SK-N-SH treated with all-trans-retinoic acid at 6 μM for 48 hours (cell line): ENCODE measurements around the gene DBI.

ENCODE experiments used
- ATAC-seq: fragments of 200-7000 bp; cut with Tn5 transposase; 3 replicates; pipeline ENCODE4 v1.9.1; 2020; ENCODE audit warnings: mild to moderate bottlenecking, moderate library complexity
- ARNTL ChIP-seq: fragments of 450-650 bp; formaldehyde crosslinking; IDR thresholded peaks from 2 replicates; pipeline ENCODE4 v1.5.0; 2020; ENCODE audit warnings: low read depth, mild to moderate bottlenecking, moderate library complexity, borderline replicate concordance
- CSDC2 ChIP-seq: fragments of 250-450 bp; sonication (Bioruptor Pico); IDR thresholded peaks from 2 replicates; pipeline ENCODE4 v1.5.0; 2020; ENCODE audit warnings: mild to moderate bottlenecking, moderate library complexity
- ESRRG ChIP-seq: fragments of 250-450 bp; sonication (Bioruptor Pico); IDR thresholded peaks from 2 replicates; pipeline ENCODE4 v1.6.1; 2021; ENCODE audit warnings: mild to moderate bottlenecking
- GLIS3 ChIP-seq: fragments of 250-450 bp; sonication (Bioruptor Pico); IDR thresholded peaks from 2 replicates; pipeline ENCODE4 v1.5.0; 2020; ENCODE audit warnings: mild to moderate bottlenecking, moderate library complexity
- ISL1 ChIP-seq: fragments of 250-450 bp; sonication (Bioruptor Pico); IDR thresholded peaks from 2 replicates; pipeline ENCODE4 v2.1.2; 2022; ENCODE audit warnings: mild to moderate bottlenecking, moderate library complexity
- OSR1 ChIP-seq: fragments of 250-450 bp; sonication (Bioruptor Pico); IDR thresholded peaks from 2 replicates; pipeline ENCODE4 v1.8.0; 2022; ENCODE audit warnings: moderate library complexity, mild to moderate bottlenecking, inconsistent platforms
- PPARA ChIP-seq: fragments of 250-450 bp; sonication (Bioruptor Pico); IDR thresholded peaks from 2 replicates; pipeline ENCODE4 v1.5.0; 2020; ENCODE audit warnings: mild to moderate bottlenecking, borderline replicate concordance
- RARB ChIP-seq: fragments of 250-450 bp; sonication (Bioruptor Pico); IDR thresholded peaks from 2 replicates; pipeline ENCODE4 v1.8.0; 2021; ENCODE audit warnings: mild to moderate bottlenecking, moderate library complexity
- SNAI2 ChIP-seq: fragments of 250-450 bp; sonication (Bioruptor Pico); IDR thresholded peaks from 2 replicates; pipeline ENCODE4 v1.5.0; 2020; ENCODE audit warnings: mild to moderate bottlenecking, moderate library complexity
- TCF4 ChIP-seq: fragments of 250-450 bp; sonication (Bioruptor Pico); IDR thresholded peaks from 2 replicates; pipeline ENCODE4 v1.8.0; 2021; ENCODE audit warnings: mild to moderate bottlenecking, moderate library complexity, borderline replicate concordance
- TOX ChIP-seq: fragments of 250-450 bp; sonication (Bioruptor Pico); IDR thresholded peaks from 2 replicates; pipeline ENCODE4 v1.8.0; 2021; ENCODE audit warnings: mild to moderate bottlenecking, moderate library complexity, borderline replicate concordance
- ZFP3 ChIP-seq: fragments of 250-450 bp; sonication (Bioruptor Pico); IDR thresholded peaks from 2 replicates; pipeline ENCODE4 v1.5.0; 2020; ENCODE audit warnings: mild to moderate bottlenecking, moderate library complexity
- ZFP30 ChIP-seq: fragments of 450-650 bp; formaldehyde crosslinking; IDR thresholded peaks from 2 replicates; pipeline ENCODE4 v1.5.0; 2022; ENCODE audit warnings: mild to moderate bottlenecking, moderate library complexity
- ZNF565 ChIP-seq: fragments of 450-650 bp; formaldehyde crosslinking; conservative IDR thresholded peaks from 2 replicates; pipeline ENCODE4 v1.5.0; 2020; ENCODE audit warnings: low read depth, mild to moderate bottlenecking, moderate library complexity
- ZNF70 ChIP-seq: fragments of 450-650 bp; formaldehyde crosslinking; IDR thresholded peaks from 2 replicates; pipeline ENCODE4 v1.5.0; 2020; ENCODE audit warnings: mild to moderate bottlenecking, moderate library complexity
- TF ChIP-seq, protein P1 (sequence below): fragments of 250-450 bp; sonication (Bioruptor Pico); IDR thresholded peaks from 2 replicates; pipeline ENCODE4 v1.5.1; 2020; ENCODE audit warnings: low read depth, mild to moderate bottlenecking, moderate library complexity
- TF ChIP-seq, protein P2 (sequence below): fragments of 250-450 bp; sonication (Bioruptor Pico); IDR thresholded peaks from 2 replicates; pipeline ENCODE4 v1.5.0; 2020; ENCODE audit warnings: mild to moderate bottlenecking, moderate library complexity
- TF ChIP-seq, protein P3 (sequence below): fragments of 250-450 bp; sonication (Bioruptor Pico); IDR thresholded peaks from 2 replicates; pipeline ENCODE4 v1.8.0; 2021; ENCODE audit warnings: low read depth, mild to moderate bottlenecking, moderate library complexity, borderline replicate concordance
- TF ChIP-seq, protein P4 (sequence below): fragments of 250-450 bp; sonication (Bioruptor Pico); IDR thresholded peaks from 2 replicates; pipeline ENCODE4 v1.5.1; 2021; ENCODE audit warnings: mild to moderate bottlenecking, moderate library complexity
- TF ChIP-seq, protein P5 (sequence below): fragments of 250-450 bp; sonication (Bioruptor Pico); IDR thresholded peaks from 2 replicates; pipeline ENCODE4 v1.8.0; 2020; ENCODE audit warnings: mild to moderate bottlenecking, moderate library complexity, borderline replicate concordance

The DBI gene

DNA sequence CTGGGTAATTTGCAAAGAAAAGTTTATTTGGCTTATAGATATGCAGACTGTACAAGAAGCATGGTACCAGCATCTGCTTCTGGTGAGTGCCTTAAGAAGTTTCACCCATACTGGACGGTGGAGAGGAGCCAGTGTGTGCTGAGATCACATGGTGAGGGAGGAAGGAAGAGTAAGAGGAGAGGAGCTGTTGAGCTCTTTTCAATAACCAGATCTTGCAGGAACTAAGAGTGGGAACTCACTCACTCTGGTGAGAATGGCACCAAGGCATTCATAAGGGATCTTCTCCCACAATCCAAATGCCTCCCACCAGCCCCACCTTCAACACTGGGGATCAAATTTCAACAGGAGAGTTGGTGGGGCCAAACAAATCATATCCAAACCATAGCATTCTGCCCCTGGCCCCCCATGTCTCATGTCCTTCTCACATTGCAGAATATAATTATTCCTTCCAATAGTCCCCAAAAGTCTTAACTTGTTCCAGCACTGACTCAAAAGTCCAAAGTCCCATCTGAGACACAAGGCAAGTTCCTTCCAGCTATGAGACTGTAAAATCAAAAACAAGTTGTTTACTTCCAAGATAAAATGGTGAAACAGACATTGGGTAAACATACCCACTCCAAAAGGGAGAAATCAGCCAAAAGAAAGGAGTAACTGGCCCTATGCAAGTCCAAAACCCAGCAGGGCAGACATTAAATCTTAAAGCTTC lies 53.2 kb downstream of the DBI start:
- ATAC-seq, result no peak

DNA sequence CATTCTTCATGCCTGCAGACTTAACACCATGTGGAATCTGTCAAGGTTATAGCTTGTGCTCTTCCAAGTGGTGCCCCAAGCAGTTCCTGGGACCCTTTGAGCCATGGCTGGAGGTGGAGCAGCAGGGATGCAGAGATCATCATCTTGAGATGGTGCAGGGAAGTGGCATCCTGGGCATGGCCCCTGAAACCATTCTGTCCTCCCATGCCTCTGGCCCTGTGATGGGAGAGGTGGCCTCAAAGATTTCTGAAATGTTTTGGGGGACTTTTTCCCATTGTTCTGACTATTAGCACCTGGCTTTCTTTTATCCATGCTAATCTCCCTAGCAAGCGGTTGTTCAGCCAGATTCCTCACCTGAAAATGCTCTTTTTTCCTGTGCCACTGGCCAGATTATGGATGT lies 54.5 kb downstream of the DBI start:
- ATAC-seq, result no peak
- no peak for TF ChIP-seq RARB (CRISPR knock-in tag)
- TF ChIP-seq, protein P1, sequence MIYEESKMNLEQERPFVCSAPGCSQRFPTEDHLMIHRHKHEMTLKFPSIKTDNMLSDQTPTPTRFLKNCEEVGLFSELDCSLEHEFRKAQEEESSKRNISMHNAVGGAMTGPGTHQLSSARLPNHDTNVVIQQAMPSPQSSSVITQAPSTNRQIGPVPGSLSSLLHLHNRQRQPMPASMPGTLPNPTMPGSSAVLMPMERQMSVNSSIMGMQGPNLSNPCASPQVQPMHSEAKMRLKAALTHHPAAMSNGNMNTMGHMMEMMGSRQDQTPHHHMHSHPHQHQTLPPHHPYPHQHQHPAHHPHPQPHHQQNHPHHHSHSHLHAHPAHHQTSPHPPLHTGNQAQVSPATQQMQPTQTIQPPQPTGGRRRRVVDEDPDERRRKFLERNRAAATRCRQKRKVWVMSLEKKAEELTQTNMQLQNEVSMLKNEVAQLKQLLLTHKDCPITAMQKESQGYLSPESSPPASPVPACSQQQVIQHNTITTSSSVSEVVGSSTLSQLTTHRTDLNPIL, result no peak
- no peak for TF ChIP-seq CSDC2 (CRISPR knock-in tag)
- no peak for TF ChIP-seq ISL1 (CRISPR knock-in tag)
- TF ChIP-seq OSR1 (CRISPR knock-in tag), result no peak
- TF ChIP-seq, protein P2, sequence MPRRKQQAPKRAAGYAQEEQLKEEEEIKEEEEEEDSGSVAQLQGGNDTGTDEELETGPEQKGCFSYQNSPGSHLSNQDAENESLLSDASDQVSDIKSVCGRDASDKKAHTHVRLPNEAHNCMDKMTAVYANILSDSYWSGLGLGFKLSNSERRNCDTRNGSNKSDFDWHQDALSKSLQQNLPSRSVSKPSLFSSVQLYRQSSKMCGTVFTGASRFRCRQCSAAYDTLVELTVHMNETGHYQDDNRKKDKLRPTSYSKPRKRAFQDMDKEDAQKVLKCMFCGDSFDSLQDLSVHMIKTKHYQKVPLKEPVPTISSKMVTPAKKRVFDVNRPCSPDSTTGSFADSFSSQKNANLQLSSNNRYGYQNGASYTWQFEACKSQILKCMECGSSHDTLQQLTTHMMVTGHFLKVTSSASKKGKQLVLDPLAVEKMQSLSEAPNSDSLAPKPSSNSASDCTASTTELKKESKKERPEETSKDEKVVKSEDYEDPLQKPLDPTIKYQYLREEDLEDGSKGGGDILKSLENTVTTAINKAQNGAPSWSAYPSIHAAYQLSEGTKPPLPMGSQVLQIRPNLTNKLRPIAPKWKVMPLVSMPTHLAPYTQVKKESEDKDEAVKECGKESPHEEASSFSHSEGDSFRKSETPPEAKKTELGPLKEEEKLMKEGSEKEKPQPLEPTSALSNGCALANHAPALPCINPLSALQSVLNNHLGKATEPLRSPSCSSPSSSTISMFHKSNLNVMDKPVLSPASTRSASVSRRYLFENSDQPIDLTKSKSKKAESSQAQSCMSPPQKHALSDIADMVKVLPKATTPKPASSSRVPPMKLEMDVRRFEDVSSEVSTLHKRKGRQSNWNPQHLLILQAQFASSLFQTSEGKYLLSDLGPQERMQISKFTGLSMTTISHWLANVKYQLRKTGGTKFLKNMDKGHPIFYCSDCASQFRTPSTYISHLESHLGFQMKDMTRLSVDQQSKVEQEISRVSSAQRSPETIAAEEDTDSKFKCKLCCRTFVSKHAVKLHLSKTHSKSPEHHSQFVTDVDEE (CRISPR knock-in tag), result no peak
- TF ChIP-seq, protein P3, sequence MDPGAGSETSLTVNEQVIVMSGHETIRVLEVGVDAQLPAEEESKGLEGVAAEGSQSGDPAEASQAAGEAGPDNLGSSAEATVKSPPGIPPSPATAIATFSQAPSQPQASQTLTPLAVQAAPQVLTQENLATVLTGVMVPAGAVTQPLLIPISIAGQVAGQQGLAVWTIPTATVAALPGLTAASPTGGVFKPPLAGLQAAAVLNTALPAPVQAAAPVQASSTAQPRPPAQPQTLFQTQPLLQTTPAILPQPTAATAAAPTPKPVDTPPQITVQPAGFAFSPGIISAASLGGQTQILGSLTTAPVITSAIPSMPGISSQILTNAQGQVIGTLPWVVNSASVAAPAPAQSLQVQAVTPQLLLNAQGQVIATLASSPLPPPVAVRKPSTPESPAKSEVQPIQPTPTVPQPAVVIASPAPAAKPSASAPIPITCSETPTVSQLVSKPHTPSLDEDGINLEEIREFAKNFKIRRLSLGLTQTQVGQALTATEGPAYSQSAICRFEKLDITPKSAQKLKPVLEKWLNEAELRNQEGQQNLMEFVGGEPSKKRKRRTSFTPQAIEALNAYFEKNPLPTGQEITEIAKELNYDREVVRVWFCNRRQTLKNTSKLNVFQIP, result no peak
- no peak for TF ChIP-seq PPARA (CRISPR knock-in tag)
- no peak for TF ChIP-seq ZNF565 (CRISPR knock-in tag)
- TF ChIP-seq, protein P4, sequence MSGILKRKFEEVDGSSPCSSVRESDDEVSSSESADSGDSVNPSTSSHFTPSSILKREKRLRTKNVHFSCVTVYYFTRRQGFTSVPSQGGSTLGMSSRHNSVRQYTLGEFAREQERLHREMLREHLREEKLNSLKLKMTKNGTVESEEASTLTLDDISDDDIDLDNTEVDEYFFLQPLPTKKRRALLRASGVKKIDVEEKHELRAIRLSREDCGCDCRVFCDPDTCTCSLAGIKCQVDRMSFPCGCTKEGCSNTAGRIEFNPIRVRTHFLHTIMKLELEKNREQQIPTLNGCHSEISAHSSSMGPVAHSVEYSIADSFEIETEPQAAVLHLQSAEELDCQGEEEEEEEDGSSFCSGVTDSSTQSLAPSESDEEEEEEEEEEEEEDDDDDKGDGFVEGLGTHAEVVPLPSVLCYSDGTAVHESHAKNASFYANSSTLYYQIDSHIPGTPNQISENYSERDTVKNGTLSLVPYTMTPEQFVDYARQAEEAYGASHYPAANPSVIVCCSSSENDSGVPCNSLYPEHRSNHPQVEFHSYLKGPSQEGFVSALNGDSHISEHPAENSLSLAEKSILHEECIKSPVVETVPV, result no peak
- no peak for TF ChIP-seq ARNTL (CRISPR knock-in tag)

More for the DNA sequence above, 53.2 kb downstream of the DBI start:
- TF ChIP-seq ZNF565 (CRISPR knock-in tag) (no peak), ARNTL (CRISPR knock-in tag) (no peak), ZFP3 (CRISPR knock-in tag) (no peak), ISL1 (CRISPR knock-in tag) (no peak), ZFP30 (CRISPR knock-in tag) (no peak), PPARA (CRISPR knock-in tag) (no peak), TCF4 (CRISPR knock-in tag) (no peak), ZNF70 (CRISPR knock-in tag) (no peak), CSDC2 (CRISPR knock-in tag) (no peak), GLIS3 (no peak), OSR1 (CRISPR knock-in tag) (no peak), TOX (CRISPR knock-in tag) (no peak), ESRRG (no peak), SNAI2 (CRISPR knock-in tag) (no peak)
- TF ChIP-seq, protein P3, result no peak
- TF ChIP-seq, protein P2 (CRISPR knock-in tag), result no peak
- TF ChIP-seq, protein P5, sequence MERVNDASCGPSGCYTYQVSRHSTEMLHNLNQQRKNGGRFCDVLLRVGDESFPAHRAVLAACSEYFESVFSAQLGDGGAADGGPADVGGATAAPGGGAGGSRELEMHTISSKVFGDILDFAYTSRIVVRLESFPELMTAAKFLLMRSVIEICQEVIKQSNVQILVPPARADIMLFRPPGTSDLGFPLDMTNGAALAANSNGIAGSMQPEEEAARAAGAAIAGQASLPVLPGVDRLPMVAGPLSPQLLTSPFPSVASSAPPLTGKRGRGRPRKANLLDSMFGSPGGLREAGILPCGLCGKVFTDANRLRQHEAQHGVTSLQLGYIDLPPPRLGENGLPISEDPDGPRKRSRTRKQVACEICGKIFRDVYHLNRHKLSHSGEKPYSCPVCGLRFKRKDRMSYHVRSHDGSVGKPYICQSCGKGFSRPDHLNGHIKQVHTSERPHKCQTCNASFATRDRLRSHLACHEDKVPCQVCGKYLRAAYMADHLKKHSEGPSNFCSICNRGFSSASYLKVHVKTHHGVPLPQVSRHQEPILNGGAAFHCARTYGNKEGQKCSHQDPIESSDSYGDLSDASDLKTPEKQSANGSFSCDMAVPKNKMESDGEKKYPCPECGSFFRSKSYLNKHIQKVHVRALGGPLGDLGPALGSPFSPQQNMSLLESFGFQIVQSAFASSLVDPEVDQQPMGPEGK, result no peak
- TF ChIP-seq, protein P4, result no peak
